Measurements from ENCODE around the gene NSUN3.

NSUN3 gene

DNA sequence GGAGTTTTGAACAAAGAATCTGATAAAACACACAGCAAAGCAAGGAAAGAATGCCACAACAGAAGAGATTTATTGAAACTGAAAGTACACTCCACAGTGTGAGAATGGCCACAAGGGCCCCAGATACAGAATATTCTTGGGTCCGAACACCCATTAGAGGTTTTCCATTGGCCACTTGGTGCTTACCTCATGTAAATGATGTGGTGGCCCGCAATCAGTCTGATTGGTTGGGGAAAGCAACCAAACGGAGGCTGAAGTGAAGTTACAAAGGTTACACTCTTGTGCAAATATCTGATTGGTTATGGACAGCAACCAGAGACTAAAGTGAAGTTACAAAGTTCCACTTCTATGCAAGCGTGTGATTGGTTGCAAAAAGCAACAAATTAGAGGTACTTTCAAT is 20.4 kb downstream of the NSUN3 start:
- TF ChIP-seq, protein P1, sequence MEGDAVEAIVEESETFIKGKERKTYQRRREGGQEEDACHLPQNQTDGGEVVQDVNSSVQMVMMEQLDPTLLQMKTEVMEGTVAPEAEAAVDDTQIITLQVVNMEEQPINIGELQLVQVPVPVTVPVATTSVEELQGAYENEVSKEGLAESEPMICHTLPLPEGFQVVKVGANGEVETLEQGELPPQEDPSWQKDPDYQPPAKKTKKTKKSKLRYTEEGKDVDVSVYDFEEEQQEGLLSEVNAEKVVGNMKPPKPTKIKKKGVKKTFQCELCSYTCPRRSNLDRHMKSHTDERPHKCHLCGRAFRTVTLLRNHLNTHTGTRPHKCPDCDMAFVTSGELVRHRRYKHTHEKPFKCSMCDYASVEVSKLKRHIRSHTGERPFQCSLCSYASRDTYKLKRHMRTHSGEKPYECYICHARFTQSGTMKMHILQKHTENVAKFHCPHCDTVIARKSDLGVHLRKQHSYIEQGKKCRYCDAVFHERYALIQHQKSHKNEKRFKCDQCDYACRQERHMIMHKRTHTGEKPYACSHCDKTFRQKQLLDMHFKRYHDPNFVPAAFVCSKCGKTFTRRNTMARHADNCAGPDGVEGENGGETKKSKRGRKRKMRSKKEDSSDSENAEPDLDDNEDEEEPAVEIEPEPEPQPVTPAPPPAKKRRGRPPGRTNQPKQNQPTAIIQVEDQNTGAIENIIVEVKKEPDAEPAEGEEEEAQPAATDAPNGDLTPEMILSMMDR (IDR thresholded peaks at IDR 0.05; ENCODE audit: low read depth, low read length): no peak
- DNase-seq (ENCODE audit: low read depth in 2 of 2): no peak
- no peak overlapping the region for H3K4me3 ChIP-seq (replicated peaks in 1 of 2; ENCODE audit: low read depth in 2 of 2, low read length in 2 of 2)

DNA sequence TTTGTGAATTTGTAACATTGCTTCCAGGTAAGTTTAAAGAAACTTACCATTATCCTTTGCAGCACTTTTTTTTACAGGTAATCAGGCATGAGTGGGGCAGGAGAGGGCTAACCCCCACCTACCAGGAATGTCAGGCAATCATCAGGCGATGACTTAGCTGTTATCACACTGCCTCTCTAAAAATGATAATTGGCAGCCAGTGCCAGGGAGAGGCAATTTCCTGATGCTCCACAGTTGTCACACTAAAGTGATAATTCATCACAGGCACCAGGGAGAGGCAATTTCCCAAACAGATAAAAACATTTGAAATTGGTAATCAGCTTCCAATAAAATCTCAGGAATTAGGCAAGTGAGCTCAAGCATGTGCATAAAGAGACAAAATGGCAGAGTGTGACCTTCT is 26.3 kb downstream of the NSUN3 start:
- no peak overlapping the region for H3K4me3 ChIP-seq (replicated peaks in 1 of 2; ENCODE audit: low read depth in 2 of 2, low read length in 2 of 2)
- TF ChIP-seq, protein P1 (IDR thresholded peaks at IDR 0.05; ENCODE audit: low read depth, low read length): no peak
- DNase-seq (ENCODE audit: low read depth in 2 of 2): no peak

DNA sequence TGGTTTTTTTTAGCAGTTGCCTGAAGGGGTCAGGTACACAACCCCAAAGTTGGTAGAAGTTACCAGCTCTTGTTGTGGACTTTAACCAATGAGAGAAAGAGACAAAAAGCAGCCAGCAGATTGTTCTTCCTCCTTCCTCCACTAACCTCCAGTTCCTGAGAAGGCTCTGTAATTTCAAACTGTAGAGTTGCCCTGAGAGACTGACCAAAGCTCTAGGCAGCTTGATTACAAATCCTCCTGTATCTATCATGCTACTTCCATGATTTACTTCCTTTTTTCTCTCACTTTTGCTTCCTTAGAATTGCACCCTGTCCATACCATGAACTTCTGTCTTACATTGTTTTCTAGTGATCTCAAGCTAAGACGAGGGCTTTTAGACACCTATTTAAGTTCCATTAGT is 29.2 kb downstream of the NSUN3 start:
- DNase-seq (ENCODE audit: low read depth in 2 of 2): no peak
- no peak overlapping the region for H3K4me3 ChIP-seq (replicated peaks in 1 of 2; ENCODE audit: low read depth in 2 of 2, low read length in 2 of 2)
- TF ChIP-seq, protein P1 (IDR thresholded peaks at IDR 0.05; ENCODE audit: low read depth, low read length): no peak

DNA sequence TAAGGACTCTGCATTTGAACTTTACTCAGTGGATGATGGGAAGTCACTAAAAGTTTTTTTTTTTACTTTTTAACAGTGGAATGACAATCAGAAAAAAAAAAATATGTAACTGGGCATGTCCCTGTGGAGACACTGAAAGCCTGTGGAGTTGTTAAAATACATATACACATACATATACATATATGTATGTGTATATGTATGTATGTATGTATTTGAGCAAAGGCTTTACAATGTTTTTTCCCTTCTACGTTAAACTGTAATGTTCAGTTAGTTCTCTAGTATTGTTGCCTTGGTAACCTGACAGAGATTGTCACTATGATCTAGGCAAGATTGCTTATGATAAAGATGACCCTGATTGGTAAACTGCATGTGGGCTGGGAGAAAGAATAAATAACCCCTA is 30.3 kb downstream of the NSUN3 start:
- no peak overlapping the region for H3K4me3 ChIP-seq (replicated peaks in 1 of 2; ENCODE audit: low read depth in 2 of 2, low read length in 2 of 2)
- DNase-seq (ENCODE audit: low read depth in 2 of 2): no peak
- TF ChIP-seq, protein P1 (IDR thresholded peaks at IDR 0.05; ENCODE audit: low read depth, low read length): no peak

DNA sequence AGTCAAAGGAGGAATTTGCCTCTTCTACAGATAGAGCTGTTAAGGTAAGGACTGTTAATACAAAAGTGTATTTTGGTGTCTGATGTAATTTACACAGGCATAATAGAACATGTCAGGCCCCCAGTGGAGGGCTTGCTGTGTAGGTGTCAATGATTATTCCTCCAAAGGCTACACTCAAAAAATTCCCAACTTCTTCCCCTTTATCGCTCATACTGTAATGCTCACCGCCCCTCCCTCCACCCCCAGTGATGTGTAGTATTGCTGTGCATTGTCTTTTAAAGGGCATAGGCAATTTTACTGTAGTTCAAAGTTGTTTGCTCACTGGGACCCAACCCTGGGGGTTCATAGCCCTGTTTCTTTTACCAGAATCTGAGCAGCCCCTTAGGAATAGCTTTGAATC is 32.2 kb downstream of the NSUN3 start:
- H3K4me3 ChIP-seq (replicated peaks in 1 of 2; ENCODE audit: low read depth in 2 of 2, low read length in 2 of 2): no peak overlapping the region
- TF ChIP-seq, protein P1 (IDR thresholded peaks at IDR 0.05; ENCODE audit: low read depth, low read length): no peak
- no peak for DNase-seq (ENCODE audit: low read depth in 2 of 2)

DNA sequence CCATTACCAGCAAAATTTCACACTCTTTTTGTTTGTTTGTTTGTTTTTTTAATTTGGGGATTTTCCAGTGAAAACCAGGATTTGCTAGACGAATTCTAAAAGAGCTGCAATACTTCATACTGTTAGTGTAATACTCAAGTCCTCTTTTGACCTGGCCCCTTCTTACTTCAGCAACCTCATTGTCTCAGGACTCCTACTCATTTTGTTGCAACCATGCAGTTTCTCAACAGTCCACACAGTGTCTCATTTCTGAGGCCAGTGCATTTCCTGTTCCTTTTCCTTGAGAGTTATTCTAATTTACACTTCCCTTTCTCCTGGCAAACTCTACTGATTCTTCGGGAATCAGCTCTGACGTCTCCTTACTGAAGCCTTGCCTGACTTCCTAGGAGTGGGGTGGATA is 35.6 kb downstream of the NSUN3 start:
- H3K4me3 ChIP-seq (replicated peaks in 1 of 2; ENCODE audit: low read depth in 2 of 2, low read length in 2 of 2): no peak overlapping the region
- DNase-seq (ENCODE audit: low read depth in 2 of 2): peak; percentile 72 to 79
- TF ChIP-seq, protein P1 (IDR thresholded peaks at IDR 0.05; ENCODE audit: low read depth, low read length): no peak

DNA sequence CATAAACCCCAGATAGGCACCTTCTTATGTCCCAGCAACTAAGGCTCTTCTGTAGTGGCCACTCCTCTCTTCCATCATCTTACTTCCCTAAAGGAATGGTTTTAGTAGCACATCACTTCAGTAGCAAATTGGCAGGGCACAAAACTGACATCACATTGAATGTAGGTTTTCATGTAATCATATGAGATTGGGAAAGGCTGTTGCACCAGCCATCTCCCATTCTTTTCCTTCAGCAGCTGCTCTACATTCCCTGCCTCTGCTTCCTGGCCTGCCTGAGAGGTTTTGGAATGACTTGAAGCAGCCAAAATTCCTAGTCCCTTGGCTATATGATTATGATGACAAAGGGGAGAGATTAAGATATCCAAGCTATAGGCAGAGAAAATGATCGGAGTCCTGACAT is 36.5 kb downstream of the NSUN3 start:
- DNase-seq (ENCODE audit: low read depth in 2 of 2): peak; percentile 3 to 31
- TF ChIP-seq, protein P1 (IDR thresholded peaks at IDR 0.05; ENCODE audit: low read depth, low read length): no peak
- no peak overlapping the region for H3K4me3 ChIP-seq (replicated peaks in 1 of 2; ENCODE audit: low read depth in 2 of 2, low read length in 2 of 2)

All from cardiac fibroblast (primary cell).